Left lung (tissue), 10 donors: ENCODE data around the gene OR52N2. TPM values are rescaled to one million over a fixed set of nuclear protein-coding genes. Genes with fewer than 3 reads are reported as not detected.

Experiments
- ATAC-seq: fragments of 200-7000 bp; cut with Tn5 transposase; one replicate; pipeline ENCODE4 v1.9.1; 2020; ENCODE audit warnings: moderate library complexity
- DNase-seq, 4 donors: peaks; one replicate each; pipeline ENCODE4 v3.0.0-alpha.2; 2013 to 2020
- H3K27ac ChIP-seq, 2 donors: fragments of 200-600 bp; sonication (generic) in 1 of 2; one replicate each; pipeline versions ENCODE4 v1.5.0 to v1.8.0; 2020 to 2021
- H3K27me3 ChIP-seq, 2 donors: fragments of 200-600 bp; sonication (generic) in 1 of 2; one replicate each; pipeline versions ENCODE4 v1.5.0 to v1.8.0; 2020 to 2021
- H3K36me3 ChIP-seq, 2 donors: fragments of 200-600 bp; sonication (generic) in 1 of 2; one replicate each; pipeline versions ENCODE4 v1.5.0 to v1.8.0; 2020 to 2021
- H3K4me1 ChIP-seq, 2 donors: fragments of 200-600 bp; one replicate each; pipeline ENCODE4 v1.8.0; 2021
- H3K4me3 ChIP-seq, 2 donors: fragments of 200-600 bp; sonication (generic) in 1 of 2; one replicate each; pipeline versions ENCODE4 v1.5.0 to v1.8.0; 2020 to 2021; ENCODE audit warnings: mild to moderate bottlenecking in 1 of 2
- H3K9me3 ChIP-seq, 2 donors: fragments of 200-600 bp; sonication (generic) in 1 of 2; one replicate each; pipeline versions ENCODE4 v1.5.0 to v1.8.0; 2020 to 2021
- CTCF ChIP-seq, 2 donors: fragments of 200-600 bp; sonication (generic) in 1 of 2; IDR thresholded peaks; one replicate each; pipeline versions ENCODE4 v1.5.0 to v1.8.0; 2021; ENCODE audit warnings: antibody characterized with exemption in 2 of 2
- intact Hi-C, 2 donors: fragments of 100-400 bp; cut with DNase I; formaldehyde crosslinking; loops; one replicate each; pipeline versions ENCODE4 v1.11.2 to v1.14.2; 2022
- polyA plus RNA-seq, 6 donors: library from polyadenylated mRNA; unstranded; fragments of 120-200 nt; gene quantifications; one replicate each; pipeline ENCODE4 v1.2.1, GENCODE V29; 2013; ENCODE audit not compliant: insufficient read length in 6 of 6
- total RNA-seq, 2 donors: library from RNA; stranded (reverse); fragmentation: NEBNext Ultra II Directional; extraction: Animal tissue kit (Norgen Biotek cat#: 25700); gene quantifications; one replicate each; pipeline ENCODE4 v1.2.1, GENCODE V29; 2021
- donor health status: DM: no; HTN: yes; CAD: no.
- donor health status: DM: no; HTN: no; CAD: no.

Gene OR52N2
- total and polyA plus RNA-seq, 8 donors: 0.16 to 0.18 TPM; not detected in 6

- no peak for DNase-seq
- Histone ChIP-seq H3K36me3 (no peaks in the 10 kb centered on the region), H3K9me3 (no peaks in the 10 kb centered on the region), H3K4me1 (no peaks in the 10 kb centered on the region), H3K27ac (no peak overlapping the region), H3K4me3 (no peak overlapping the region), H3K27me3 (no peaks in the 10 kb centered on the region)
- no peak for TF ChIP-seq CTCF (IDR thresholded peaks at IDR 0.05)
- intact Hi-C loops: no loop called here
- ATAC-seq: no peak
These were observed 38.0 kb downstream of the OR52N2 start for GRCh38 chr11:5846701-5847100.

DNA sequence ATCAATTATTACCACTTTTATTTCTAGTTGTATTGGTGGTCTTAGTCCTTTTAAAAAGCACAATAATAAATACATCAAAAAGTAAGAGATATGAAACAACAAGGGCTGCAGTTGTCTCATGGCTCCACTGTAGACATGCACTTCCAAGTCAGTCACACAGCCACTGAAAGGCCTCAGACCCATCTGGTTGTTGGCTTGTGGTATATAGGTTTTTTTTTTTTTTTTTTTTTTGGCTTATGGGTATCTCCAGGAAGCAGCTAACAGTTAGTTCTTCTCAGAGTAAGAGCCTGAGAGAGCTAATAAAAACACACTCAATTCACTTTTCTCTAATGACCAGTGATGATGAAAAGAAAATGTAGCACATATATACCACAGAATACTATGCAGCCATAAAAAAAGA lies 39.0 kb downstream of the OR52N2 start:
- H3K36me3 ChIP-seq: no peaks in the 10 kb centered on the region
- no peak overlapping the region for H3K4me3 ChIP-seq
- H3K27me3 ChIP-seq: no peaks in the 10 kb centered on the region
- TF ChIP-seq CTCF (IDR thresholded peaks at IDR 0.05): no peak
- no peaks in the 10 kb centered on the region for H3K9me3 ChIP-seq
- no peaks in the 10 kb centered on the region for H3K4me1 ChIP-seq
- intact Hi-C loops: no loop called here
- no peak overlapping the region for H3K27ac ChIP-seq
- DNase-seq (no peak), ATAC-seq (no peak)

DNA sequence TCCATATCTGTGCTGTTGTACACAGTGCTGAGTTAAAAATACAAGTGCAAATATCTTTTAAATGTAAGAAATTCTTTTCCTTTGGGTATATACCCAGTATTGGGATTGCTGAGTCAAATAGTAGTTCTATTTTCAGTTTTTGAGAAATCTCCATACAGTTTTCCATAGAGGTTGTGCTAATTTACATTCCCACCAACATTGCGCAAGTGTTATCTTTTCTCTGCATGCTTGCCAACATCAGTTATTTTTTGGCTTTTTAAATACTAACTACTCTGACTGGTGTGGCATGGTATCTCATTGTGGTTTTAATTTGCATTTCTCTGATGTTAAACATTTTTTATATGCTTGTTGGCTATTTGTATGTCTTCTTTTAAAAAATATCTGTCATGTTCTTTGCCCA lies 42.3 kb downstream of the OR52N2 start:
- Histone ChIP-seq H3K27me3 (no peaks in the 10 kb centered on the region), H3K4me1 (no peaks in the 10 kb centered on the region), H3K4me3 (no peak overlapping the region), H3K27ac (no peak overlapping the region), H3K36me3 (no peaks in the 10 kb centered on the region), H3K9me3 (no peaks in the 10 kb centered on the region)
- TF ChIP-seq CTCF (IDR thresholded peaks at IDR 0.05): no peak
- intact Hi-C loops: no loop called here
- no peak for DNase-seq
- ATAC-seq: no peak

GRCh38 chr11:5857590-5857989 lies 48.9 kb downstream of the OR52N2 start, which contains the start of gene OR52E8:
OR52E8 (minus strand) TSS chr11:5857690; CDS start chr11:5857690, 0 bp downstream.
- Histone ChIP-seq H3K4me3 (no peak within 1 kb of the TSS), H3K27ac (no peak within 1 kb of the TSS), H3K36me3 (no peaks in the 10 kb centered on the region), H3K27me3 (no peaks in the 10 kb centered on the region), H3K4me1 (no peaks in the 10 kb centered on the region), H3K9me3 (no peaks in the 10 kb centered on the region)
- intact Hi-C loops: no loop called here
- ATAC-seq (no peak), DNase-seq (no peak)
- no peak for TF ChIP-seq CTCF (IDR thresholded peaks at IDR 0.05)

- H3K27ac ChIP-seq: no peak overlapping the region
- H3K4me1 ChIP-seq: no peaks in the 10 kb centered on the region
- no peak for DNase-seq
- H3K27me3 ChIP-seq: no peaks in the 10 kb centered on the region
- intact Hi-C loops: no loop called here
- peaks cover 0 to 8% of the 10 kb centered on the region in 2 donors for H3K9me3 ChIP-seq
- no peak overlapping the region for H3K4me3 ChIP-seq
- ATAC-seq: no peak
- no peaks in the 10 kb centered on the region for H3K36me3 ChIP-seq
- TF ChIP-seq CTCF (IDR thresholded peaks at IDR 0.05): no peak
These were observed 57.1 kb downstream of the OR52N2 start for GRCh38 chr11:5865826-5866225.

Other genes starting within 250 kb of the OR52N2 start
- gene OR52B6, start 228.0 kb upstream of the OR52N2 start, total RNA-seq: not detected
- under 1 TPM; 0.17 to 0.56 (median 0.42) TPM for gene OR52B6, start 228.0 kb upstream of the OR52N2 start, polyA plus RNA-seq
- gene TRIM6, start 212.3 kb upstream of the OR52N2 start, total RNA-seq: 1 to 10 TPM; 4.2 to 6.2 TPM
- 1 to 10 TPM; 4.5 to 9.7 (median 6.5) TPM for gene TRIM6, start 212.3 kb upstream of the OR52N2 start, polyA plus RNA-seq
- gene TRIM34, start 183.9 kb upstream of the OR52N2 start, total RNA-seq: 10 to 100 TPM in 1 of 2 donors, 1 to 10 TPM in 1; 9.1 to 10.2 TPM
- gene TRIM34, start 183.9 kb upstream of the OR52N2 start, polyA plus RNA-seq: 10 to 100 TPM; 20.9 to 31.7 (median 22.9) TPM
- 10 to 100 TPM; 42.6 to 50.6 TPM for gene TRIM5, start 123.8 kb upstream of the OR52N2 start, total RNA-seq
- 10 to 100 TPM; 54.5 to 65.4 (median 59.8) TPM for gene TRIM5, start 123.8 kb upstream of the OR52N2 start, polyA plus RNA-seq
- 100 to 1,000 TPM; 122 to 137 TPM for gene TRIM22, start 119.1 kb upstream of the OR52N2 start, total RNA-seq
- 10 to 100 TPM; 23.1 to 28.3 (median 26.9) TPM for gene TRIM22, start 119.1 kb upstream of the OR52N2 start, polyA plus RNA-seq
- gene OR56B1, start 72.5 kb upstream of the OR52N2 start, total RNA-seq: not detected
- not detected for gene OR56B1, start 72.5 kb upstream of the OR52N2 start, polyA plus RNA-seq
- under 1 TPM in 1 of 2 donors, not detected in 1; 0.37 TPM for gene OR52N4, start 54.7 kb upstream of the OR52N2 start, total RNA-seq
- under 1 TPM in 1 of 6 donors, not detected in 5; 0.18 TPM for gene OR52N4, start 54.7 kb upstream of the OR52N2 start, polyA plus RNA-seq
- gene OR52N5, start 25.6 kb upstream of the OR52N2 start, total RNA-seq: not detected
- not detected for gene OR52N5, start 25.6 kb upstream of the OR52N2 start, polyA plus RNA-seq
- not detected for gene OR52N1, start 17.7 kb upstream of the OR52N2 start, total RNA-seq
- gene OR52N1, start 17.7 kb upstream of the OR52N2 start, polyA plus RNA-seq: not detected
- not detected for gene OR52E6, start 33.0 kb downstream of the OR52N2 start, total RNA-seq
- gene OR52E6, start 33.0 kb downstream of the OR52N2 start, polyA plus RNA-seq: not detected
- not detected for gene OR52E8, start 48.8 kb downstream of the OR52N2 start, total RNA-seq
- gene OR52E8, start 48.8 kb downstream of the OR52N2 start, polyA plus RNA-seq: not detected
- gene OR52E4, start 71.7 kb downstream of the OR52N2 start, total RNA-seq: not detected
- not detected for gene OR52E4, start 71.7 kb downstream of the OR52N2 start, polyA plus RNA-seq
- gene OR52E5, start 84.3 kb downstream of the OR52N2 start, total RNA-seq: not detected
- not detected for gene OR52E5, start 84.3 kb downstream of the OR52N2 start, polyA plus RNA-seq
- gene OR56A3, start 133.3 kb downstream of the OR52N2 start, total RNA-seq: not detected
- not detected for gene OR56A3, start 133.3 kb downstream of the OR52N2 start, polyA plus RNA-seq
- not detected for gene OR56A5, start 159.6 kb downstream of the OR52N2 start, total RNA-seq
- not detected for gene OR56A5, start 159.6 kb downstream of the OR52N2 start, polyA plus RNA-seq
- gene OR52L1, start 178.1 kb downstream of the OR52N2 start, total RNA-seq: not detected
- not detected for gene OR52L1, start 178.1 kb downstream of the OR52N2 start, polyA plus RNA-seq
- gene OR56A4, start 198.0 kb downstream of the OR52N2 start, total RNA-seq: not detected
- under 1 TPM in 5 of 6 donors, not detected in 1; 0.04 to 0.09 (median 0.06) TPM for gene OR56A4, start 198.0 kb downstream of the OR52N2 start, polyA plus RNA-seq
- gene OR56A1, start 221.8 kb downstream of the OR52N2 start, total RNA-seq: under 1 TPM in 1 of 2 donors, not detected in 1; 0.03 TPM
- not detected for gene OR56A1, start 221.8 kb downstream of the OR52N2 start, polyA plus RNA-seq